ENCODE results near the gene SH3BP1.
"Not testable (repeated sequence)": the region's sequence is repeated elsewhere in the genome, so short reads cannot be mapped to it uniquely, and the experiment has no call there.

The SH3BP1 gene

DNA sequence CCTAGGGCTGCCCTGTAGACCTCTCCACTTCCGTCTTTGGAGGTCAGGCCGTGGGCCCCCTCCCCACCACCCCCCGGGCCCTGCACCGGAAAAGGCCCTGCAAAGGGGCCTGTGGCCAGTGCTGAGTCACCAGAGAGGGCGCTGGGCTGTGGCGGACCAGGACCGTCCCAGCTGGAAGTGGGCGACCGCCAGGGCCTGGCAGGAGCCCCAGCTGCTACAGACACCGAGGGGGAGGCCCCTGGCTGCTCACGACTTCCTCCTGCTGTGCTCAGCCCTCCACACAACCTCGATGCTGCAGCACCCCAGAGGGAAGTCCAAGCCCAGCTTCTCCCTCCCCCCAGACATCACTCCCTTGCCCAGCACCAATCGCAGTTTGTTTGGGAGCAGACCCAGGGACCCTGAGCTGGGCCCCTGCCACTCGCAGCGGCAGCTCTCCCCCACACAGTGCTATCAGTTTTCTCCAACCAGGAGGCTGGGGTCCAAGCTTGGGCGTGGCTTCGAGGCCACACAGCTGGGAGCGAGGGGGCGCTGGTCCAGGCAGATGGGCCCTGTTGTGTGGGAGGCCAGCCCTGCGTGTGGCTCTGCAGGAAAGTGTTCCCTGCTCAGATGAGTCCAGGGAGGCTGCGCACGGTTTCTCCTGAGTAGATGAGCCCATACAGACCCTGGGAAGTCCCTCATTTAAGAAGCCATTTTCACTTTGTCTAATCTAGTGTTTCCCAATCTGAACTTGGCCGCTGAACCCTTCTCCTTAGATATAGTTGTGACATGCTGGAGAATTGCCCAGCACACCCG lies 5.6 kb upstream of the SH3BP1 start:
- peak; percentile 94 for DNase-seq

GRCh38 chr22:37634417-37634924 lies 5.0 kb upstream of the SH3BP1 start:
- DNase-seq, result no peak

- no peak for DNase-seq
Observed at GRCh38 chr22:37635157-37635556, 4.3 kb upstream of the SH3BP1 start.

- peak; percentile 92 for DNase-seq
Observed at GRCh38 chr22:37636186-37636948, 3.1 kb upstream of the SH3BP1 start.

- DNase-seq, result no peak
Observed at GRCh38 chr22:37636949-37637273, 2.6 kb upstream of the SH3BP1 start.

DNA sequence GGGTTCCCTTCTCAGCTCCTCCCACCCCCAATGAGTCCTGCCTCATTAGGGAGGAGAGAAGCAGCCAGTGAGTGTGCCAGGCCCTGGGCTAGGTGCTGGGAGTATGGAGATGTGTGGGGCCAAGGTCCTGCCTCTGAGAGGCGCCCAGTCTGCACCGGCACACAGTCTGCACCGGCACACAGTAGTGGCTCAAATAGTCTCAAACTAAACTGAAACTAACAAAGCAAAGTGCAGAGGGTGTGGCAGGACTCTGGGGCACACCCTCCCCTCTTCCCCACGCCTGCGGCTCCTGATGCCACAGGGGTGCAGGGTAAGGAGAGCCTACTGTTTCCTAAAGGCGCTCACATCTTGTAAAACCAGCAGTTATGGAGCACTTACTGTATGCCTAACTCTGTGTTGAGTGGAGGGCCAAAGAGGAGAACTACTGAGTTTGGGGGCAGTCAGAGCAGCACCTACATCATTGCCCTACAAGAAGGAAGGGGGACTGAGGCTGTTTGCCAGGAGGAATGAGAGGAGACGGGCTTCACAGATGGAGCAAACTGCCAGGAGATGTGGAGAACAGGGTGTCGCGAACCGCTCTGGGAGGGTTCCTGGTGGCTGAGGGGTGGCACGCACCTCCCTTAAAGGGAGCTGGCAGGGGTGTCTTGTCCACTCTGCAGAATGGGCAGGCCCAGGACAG lies 939 bp upstream of the SH3BP1 start:
- no peak for DNase-seq

DNA sequence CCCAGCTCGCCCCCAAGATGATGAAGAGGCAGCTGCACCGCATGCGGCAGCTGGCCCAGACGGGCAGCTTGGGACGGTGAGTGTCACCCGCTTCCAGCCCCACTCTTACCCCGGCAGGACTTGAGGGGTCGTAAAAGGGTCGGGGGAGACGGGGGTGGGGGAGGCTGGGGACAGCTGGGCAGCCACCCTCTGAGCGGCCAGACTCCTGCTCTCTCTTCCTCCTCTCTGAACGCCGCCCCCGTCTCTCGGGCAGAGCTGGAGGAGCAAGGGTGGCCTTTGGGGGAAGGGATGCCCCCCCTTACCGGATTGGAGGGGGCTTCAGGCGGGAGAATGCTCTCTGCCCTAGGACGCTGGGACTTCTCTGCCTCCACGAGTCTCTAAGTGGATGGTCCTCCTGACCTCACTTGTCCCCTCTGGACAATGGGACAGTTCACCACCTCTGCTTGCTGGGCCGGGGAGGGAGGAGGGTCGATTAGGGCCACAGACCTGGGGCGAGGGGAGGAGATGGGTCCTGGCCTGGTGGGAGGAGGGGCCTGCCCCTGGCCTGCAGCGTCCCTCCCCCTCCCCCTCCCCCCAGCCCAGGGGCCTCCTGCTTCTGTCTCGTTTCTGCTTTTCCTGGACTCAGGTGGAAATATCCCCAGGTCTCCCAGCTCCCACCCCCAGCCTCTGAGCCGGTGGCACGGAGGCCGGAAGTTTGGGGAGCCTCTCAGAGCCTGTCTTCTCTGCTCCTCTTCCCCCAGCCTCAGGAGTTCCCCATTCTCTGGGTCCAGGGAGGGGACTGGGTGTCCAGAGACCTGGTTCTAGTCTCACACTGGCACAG lies 512 bp downstream of the SH3BP1 start:
- no peak for DNase-seq

GRCh38 chr22:37640591-37641560 lies 1.4 kb downstream of the SH3BP1 start:
- no peak for DNase-seq

DNA sequence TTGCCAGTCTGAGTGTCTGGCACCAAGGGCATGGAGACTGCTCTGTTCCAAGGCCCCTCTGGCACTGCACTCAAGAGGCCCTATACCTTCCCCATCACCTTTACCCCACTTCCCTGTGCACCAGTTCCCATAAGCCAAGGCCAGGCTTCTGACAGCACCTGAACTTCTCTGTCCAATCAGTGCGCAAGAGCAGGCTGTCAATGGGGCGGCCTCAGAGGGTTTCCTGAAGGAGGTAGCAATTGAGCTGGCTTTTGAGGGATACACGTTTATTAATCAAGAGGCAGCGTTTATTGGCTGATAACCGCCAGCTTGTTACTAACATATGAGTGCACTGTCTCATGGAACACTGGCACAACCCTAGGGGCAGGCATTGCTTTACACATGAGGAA lies 2.1 kb downstream of the SH3BP1 start:
- no peak for DNase-seq

DNA sequence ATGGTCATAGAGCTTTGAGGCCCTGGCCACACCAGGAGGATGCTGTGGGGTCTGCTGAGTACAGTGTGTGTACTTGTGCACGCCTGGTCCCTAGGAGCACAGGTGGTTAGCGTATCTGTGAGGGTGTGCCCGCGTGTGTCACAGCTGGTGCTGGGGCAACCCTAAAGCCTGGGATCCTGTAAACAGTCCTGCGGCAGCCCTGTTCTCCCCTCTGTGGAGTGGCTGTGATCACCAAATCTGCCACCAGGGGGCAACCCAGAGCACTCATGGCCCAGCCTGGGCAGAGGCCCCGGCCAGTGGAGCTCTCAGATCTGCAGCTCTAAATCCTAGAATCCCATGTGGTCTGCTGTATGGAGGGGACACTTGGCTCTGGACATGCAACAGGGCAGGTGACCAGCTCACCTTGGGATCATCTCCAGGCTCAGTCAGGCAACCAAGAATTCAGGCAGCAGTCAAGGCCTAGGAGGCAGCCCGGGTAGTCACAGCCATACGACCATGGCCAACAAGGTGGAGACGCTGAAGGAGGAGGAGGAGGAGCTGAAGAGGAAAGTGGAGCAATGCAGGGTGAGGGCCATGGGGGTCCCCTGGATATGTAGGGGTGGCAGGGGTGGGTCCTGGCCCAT lies 3.9 kb downstream of the SH3BP1 start:
- peak; percentile 63 for DNase-seq

DNA sequence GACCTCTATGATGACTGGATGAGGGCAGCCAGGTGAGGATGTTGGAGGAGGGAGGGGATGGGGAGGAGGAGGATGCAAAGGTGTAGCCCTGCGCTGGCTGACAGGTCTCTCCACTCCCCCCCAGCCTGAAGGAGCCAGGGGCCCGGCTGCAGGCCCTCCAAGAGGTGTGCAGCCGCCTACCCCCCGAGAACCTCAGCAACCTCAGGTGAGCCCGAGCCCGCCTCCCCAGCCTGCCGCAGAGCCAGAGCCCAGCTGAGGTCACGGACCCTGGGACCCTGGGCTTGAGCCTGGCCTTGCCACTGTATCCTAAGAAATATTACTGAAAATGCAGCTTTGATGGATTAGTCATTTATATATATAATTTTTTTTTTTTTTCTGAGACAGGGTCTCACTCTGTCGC lies 7.8 kb downstream of the SH3BP1 start:
- no peak for DNase-seq

GRCh38 chr22:37647928-37648327 lies 8.5 kb downstream of the SH3BP1 start:
- no peak for DNase-seq

DNA sequence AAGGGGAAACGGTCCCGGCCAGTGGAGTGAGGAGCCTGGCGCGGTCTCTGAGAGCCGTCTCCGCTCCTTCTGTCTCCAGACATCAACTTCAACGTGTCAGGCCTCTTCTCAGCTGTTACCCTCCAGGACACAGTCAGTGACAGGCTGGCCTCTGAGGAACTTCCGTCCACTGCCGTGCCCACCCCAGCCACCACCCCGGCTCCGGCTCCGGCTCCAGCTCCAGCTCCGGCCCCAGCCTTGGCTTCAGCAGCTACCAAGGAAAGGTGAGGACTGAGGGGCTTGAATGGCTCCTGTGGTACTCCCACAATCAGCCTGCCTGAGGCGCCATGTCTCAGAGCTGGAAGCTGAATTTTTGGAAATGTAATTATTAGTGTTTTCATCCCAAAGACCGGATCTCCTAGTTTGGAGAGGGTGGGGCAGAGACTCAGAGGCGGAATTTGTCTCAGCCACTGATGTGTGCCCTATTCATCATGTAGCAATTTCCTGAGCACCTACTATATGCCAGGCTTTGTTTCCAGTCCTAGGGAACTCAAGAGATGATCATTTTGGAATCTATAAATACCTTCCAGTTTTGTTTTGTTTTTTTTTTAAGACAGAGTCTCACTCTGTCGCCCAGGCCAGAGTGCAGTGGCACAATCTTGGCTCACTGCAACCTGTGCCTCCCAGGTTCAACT lies 11.1 kb downstream of the SH3BP1 start:
- DNase-seq, result no peak

GRCh38 chr22:37654563-37655251 lies 15.2 kb downstream of the SH3BP1 start:
- DNase-seq, result no peak

- no peak for DNase-seq
Observed at GRCh38 chr22:37655252-37655563, 15.7 kb downstream of the SH3BP1 start.

DNA sequence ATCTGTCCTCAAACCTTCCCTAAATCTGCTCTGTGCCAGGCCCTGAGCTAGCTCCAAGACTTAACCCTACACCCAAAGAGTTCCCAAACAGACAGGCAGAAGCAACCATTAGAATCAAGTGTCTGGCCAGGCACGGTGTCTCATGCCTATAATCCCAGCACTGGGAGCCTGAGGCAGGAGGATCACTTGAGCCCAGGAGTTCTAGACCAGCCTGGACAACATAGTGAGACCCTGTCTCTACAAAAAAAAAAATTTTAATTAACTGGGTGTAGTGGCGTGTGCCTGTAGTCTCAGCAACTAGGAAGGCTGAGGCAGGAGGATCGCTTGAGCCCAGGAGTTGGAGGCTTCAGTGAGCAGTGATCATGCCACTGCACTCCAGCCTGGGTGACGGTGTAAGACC lies 17.1 kb downstream of the SH3BP1 start:
- not testable (repeated sequence) for DNase-seq

DNA sequence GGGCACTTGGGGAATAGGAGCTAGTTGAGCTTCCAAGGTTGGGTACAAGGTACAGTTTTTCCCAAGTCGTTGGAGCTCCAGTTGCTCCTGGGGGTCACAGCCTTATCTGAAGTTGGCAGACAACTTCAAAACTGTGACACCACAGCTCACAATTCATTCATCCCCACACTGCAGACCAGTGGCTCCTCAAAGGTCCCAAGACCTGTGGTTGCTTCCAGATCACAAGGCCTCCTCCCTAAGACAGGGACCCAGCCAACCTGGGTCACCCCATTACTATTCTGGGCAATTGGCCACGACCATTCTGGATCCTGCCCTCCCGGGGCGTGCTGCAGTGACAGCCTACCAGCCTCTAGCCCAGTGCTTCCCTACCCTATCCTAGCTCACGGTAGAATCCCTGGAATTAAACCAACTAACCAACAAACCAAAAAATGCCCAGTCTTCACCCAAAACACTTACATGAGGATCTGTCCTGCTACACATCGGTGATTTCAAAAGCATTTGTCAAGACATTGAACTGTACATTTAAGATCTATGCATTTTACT lies 18.2 kb downstream of the SH3BP1 start:
- no peak for DNase-seq

DNA sequence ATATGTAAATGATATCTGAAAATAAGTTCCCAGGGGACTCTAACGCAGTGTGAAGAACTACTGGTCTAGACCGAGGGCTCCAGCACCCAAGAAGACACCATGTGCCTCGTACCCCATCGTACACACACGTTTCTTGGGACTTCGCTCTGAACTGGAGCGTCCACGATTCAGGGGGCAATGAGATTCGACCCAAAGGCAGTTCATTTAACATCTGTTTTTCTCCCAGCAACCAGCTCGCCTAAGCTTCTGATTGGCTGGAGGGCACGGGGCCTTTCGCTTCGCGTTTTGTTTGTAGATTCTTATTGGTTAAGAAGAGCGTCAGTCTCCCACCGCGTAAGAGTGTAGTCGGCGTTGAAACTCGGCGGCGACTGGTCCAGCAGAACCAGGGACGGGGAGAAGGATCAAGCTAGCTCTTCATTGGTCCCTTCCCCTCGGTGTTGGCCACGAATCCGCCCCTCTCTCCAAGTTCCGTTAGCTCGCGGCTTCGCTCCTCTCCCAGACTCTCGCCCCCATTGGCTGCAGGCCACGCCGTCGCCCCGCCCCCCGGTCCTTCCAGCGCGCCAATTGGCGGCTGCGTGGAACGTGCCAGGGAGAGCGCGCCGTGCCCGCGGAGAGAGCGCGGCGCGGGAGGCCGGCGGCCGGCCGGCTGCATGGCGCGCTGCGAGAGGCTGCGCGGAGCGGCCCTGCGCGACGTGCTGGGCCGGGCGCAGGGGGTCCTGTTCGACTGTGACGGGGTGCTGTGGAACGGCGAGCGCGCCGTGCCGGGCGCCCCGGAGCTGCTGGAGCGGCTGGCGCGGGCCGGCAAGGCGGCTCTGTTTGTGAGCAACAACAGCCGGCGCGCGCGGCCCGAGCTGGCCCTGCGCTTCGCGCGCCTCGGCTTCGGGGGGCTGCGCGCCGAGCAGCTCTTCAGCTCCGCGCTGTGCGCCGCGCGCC lies 18.9 kb downstream of the SH3BP1 start, which contains the start of gene PDXP:
PDXP (plus strand) TSS at position 591 of the 933 bp plus-strand sequence; CDS start at position 651, 60 bp downstream.
- DNase-seq, result peak; percentile 100
